Measurements from ENCODE around the gene TMPRSS6.

The TMPRSS6 gene

DNA sequence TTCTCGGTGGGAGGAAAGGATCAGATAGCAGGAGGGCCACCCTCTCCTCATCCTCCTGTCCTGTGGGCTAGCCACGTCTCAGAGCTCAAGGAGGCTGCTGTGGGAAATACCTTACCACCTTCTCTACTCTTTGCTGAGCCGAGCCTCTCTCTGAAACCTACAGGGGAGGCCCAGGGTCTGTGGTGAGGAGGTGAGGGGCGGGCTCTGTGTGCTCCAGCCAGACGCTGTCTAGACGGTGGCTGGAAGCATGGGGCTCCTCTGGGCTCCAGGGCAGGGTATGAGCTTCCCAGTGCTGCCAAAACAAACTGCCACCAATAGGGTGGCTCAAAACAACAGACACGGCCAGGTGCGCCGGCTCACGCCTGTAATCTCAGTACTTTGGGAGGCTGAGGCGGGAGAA is 5.5 kb upstream of the TMPRSS6 start:
- Histone ChIP-seq H3K27me3 (ENCODE audit: low read depth, low read length) (0 out of 2 replicates have a peak, but pooled peaks cover 8% of the 10 kb centered on the region), H3K9ac (ENCODE audit: low read length) (no peak overlapping the region), H3K27ac (ENCODE audit: low read length) (no peak overlapping the region), H2AFZ (ENCODE audit: low read depth, low read length) (no peak overlapping the region), H3K36me3 (replicated peaks; ENCODE audit: low read depth, low read length) (no peaks in the 10 kb centered on the region), H3K9me3 (ENCODE audit: insufficient read depth, low read length) (no peaks in the 10 kb centered on the region), H3K4me2 (ENCODE audit: low read length) (no peak overlapping the region), H3K79me2 (ENCODE audit: low read length) (no peaks in the 10 kb centered on the region), H4K20me1 (ENCODE audit: insufficient read depth, low read length) (no peaks in the 10 kb centered on the region), H3K4me1 (ENCODE audit: low read length) (peaks cover 6% of the 10 kb centered on the region), H3K4me3 (ENCODE audit: low read length) (no peak overlapping the region)
- TF ChIP-seq CTCF (IDR thresholded peaks at IDR 0.05; ENCODE audit: low read depth, low read length), result no peak

DNA sequence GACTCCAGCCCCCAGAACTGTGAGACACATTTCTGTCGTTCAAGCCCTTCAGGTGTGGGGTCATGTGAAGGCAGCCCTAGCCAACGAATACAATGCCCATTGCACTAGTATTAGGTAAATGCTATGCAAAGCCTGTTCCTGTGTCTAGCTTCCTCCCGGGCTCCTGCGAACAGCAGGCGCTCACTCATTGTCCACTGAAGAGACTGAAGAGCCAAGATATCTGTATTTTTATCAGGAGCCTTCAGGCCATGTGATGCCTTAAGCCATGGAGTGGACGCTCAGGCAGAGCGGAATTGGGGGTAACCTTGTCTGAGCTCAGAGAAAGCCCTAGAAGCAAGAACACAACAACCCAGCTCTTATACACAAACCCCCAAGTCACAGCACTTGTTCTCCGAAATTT is 4.2 kb upstream of the TMPRSS6 start:
- Histone ChIP-seq H3K4me1 (ENCODE audit: low read length) (peaks cover 7% of the 10 kb centered on the region), H3K36me3 (replicated peaks; ENCODE audit: low read depth, low read length) (no peaks in the 10 kb centered on the region), H4K20me1 (ENCODE audit: insufficient read depth, low read length) (no peaks in the 10 kb centered on the region), H3K79me2 (ENCODE audit: low read length) (no peaks in the 10 kb centered on the region), H3K4me2 (ENCODE audit: low read length) (no peak overlapping the region), H2AFZ (ENCODE audit: low read depth, low read length) (no peak overlapping the region), H3K4me3 (ENCODE audit: low read length) (no peak overlapping the region), H3K9me3 (ENCODE audit: insufficient read depth, low read length) (no peaks in the 10 kb centered on the region), H3K27ac (ENCODE audit: low read length) (no peak overlapping the region), H3K27me3 (ENCODE audit: low read depth, low read length) (0 out of 2 replicates have a peak, but pooled peaks cover 8% of the 10 kb centered on the region), H3K9ac (ENCODE audit: low read length) (no peak overlapping the region)
- TF ChIP-seq EZH2phosphoT487 (IDR thresholded peaks at IDR 0.05; ENCODE audit: low read depth) (no peak), CTCF (IDR thresholded peaks at IDR 0.05; ENCODE audit: low read depth, low read length) (no peak)

- H2AFZ ChIP-seq (ENCODE audit: low read depth, low read length), result no peak overlapping the region
- no peaks in the 10 kb centered on the region for H3K79me2 ChIP-seq (ENCODE audit: low read length)
- no peaks in the 10 kb centered on the region for H4K20me1 ChIP-seq (ENCODE audit: insufficient read depth, low read length)
- H3K27ac ChIP-seq (ENCODE audit: low read length), result no peak overlapping the region
- no peak overlapping the region for H3K4me2 ChIP-seq (ENCODE audit: low read length)
- TF ChIP-seq CTCF (IDR thresholded peaks at IDR 0.05; ENCODE audit: low read depth, low read length) (no peak), EZH2phosphoT487 (IDR thresholded peaks at IDR 0.05; ENCODE audit: low read depth) (no peak)
- H3K27me3 ChIP-seq (ENCODE audit: low read depth, low read length), result 0 out of 2 replicates have a peak, but pooled peaks cover 8% of the 10 kb centered on the region
- no peaks in the 10 kb centered on the region for H3K36me3 ChIP-seq (replicated peaks; ENCODE audit: low read depth, low read length)
- no peak overlapping the region for H3K4me3 ChIP-seq (ENCODE audit: low read length)
- no peak overlapping the region for H3K9ac ChIP-seq (ENCODE audit: low read length)
- H3K9me3 ChIP-seq (ENCODE audit: insufficient read depth, low read length), result no peaks in the 10 kb centered on the region
- H3K4me1 ChIP-seq (ENCODE audit: low read length), result peaks cover 7% of the 10 kb centered on the region
These were observed 2.7 kb upstream of the TMPRSS6 start for GRCh38 chr22:37112084-37112728.

DNA sequence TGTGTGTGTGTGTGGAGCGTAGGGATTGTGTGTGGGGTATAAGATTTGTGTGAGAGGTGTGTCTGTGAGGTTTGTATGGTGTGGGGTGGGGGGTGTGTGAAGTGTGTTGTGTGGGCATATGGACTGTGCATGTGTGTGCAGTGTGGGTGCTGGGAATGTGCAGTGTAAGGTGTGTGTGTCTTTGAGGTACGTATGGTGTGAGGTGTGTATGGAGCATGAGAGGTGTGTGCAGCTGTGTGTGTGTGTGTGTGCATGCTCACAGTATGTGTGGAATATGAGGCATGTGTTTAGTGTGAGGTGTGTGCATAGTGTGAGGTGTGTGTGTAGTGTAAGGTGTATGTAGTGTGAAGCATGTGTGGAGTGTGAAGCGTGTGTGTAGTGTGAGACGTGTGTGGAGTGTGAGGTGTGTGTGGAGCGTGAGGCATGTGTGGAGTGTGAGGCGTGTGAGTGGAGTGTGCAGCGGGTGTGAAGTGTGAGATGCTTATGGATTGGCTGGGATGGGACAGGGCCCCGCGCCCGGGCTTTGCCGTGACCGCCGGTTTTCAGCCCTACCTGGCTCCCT is 1.7 kb upstream of the TMPRSS6 start:
- Histone ChIP-seq H4K20me1 (ENCODE audit: insufficient read depth, low read length) (no peaks in the 10 kb centered on the region), H3K27ac (ENCODE audit: low read length) (no peak overlapping the region), H3K4me2 (ENCODE audit: low read length) (no peak overlapping the region), H3K79me2 (ENCODE audit: low read length) (no peaks in the 10 kb centered on the region), H3K9me3 (ENCODE audit: insufficient read depth, low read length) (no peaks in the 10 kb centered on the region), H3K27me3 (ENCODE audit: low read depth, low read length) (peaks cover 11% of the 10 kb centered on the region; the same call in 1 of the 2 replicates), H2AFZ (ENCODE audit: low read depth, low read length) (no peak overlapping the region), H3K4me1 (ENCODE audit: low read length) (peaks cover 7% of the 10 kb centered on the region), H3K36me3 (replicated peaks; ENCODE audit: low read depth, low read length) (no peaks in the 10 kb centered on the region), H3K9ac (ENCODE audit: low read length) (no peak overlapping the region), H3K4me3 (ENCODE audit: low read length) (no peak overlapping the region)
- TF ChIP-seq CTCF (IDR thresholded peaks at IDR 0.05; ENCODE audit: low read depth, low read length) (no peak), EZH2phosphoT487 (IDR thresholded peaks at IDR 0.05; ENCODE audit: low read depth) (no peak)
